Measurements from ENCODE around the gene PCYOX1L. TPM values are rescaled to one million over a fixed set of nuclear protein-coding genes. Genes with fewer than 3 reads are reported as not detected.

PCYOX1L gene
- total RNA-seq, 1 donor from 2014 or later, result 11.9 TPM

- Histone ChIP-seq H3K36me3 (ENCODE audit: control insufficient read depth, insufficient read depth, low read length) (no peaks in the 10 kb centered on the region), H3K4me3 (ENCODE audit: low read depth, low read length) (no peak overlapping the region), H3K27me3 (ENCODE audit: control insufficient read depth, insufficient read depth, low read length) (peaks cover 4% of the 10 kb centered on the region)
- TF ChIP-seq CTCF (IDR thresholded peaks at IDR 0.05; ENCODE audit: insufficient read depth, low read length, poor library complexity, severe bottlenecking), result no peak
- no peak for DNase-seq (ENCODE audit: low read depth)
These were observed 20.5 kb downstream of the PCYOX1L start for GRCh38 chr5:149378241-149378820.

- H3K36me3 ChIP-seq (ENCODE audit: control insufficient read depth, insufficient read depth, low read length), result no peaks in the 10 kb centered on the region
- DNase-seq (ENCODE audit: low read depth), result no peak
- TF ChIP-seq CTCF (IDR thresholded peaks at IDR 0.05; ENCODE audit: insufficient read depth, low read length, poor library complexity, severe bottlenecking), result no peak
- no peak within 1 kb of the TSS for H3K4me3 ChIP-seq (ENCODE audit: low read depth, low read length)
- H3K27me3 ChIP-seq (ENCODE audit: control insufficient read depth, insufficient read depth, low read length), result peaks cover 4% of the 10 kb centered on the region
These were observed 21.4 kb downstream of the PCYOX1L start, which contains the start of gene IL17B for GRCh38 chr5:149379177-149379761. Gene IL17B (minus strand): TSS chr5:149379292. CDS start chr5:149379225, 67 bp downstream.

GRCh38 chr5:149379818-149380374, 22.1 kb downstream of the PCYOX1L start:
- Histone ChIP-seq H3K27me3 (ENCODE audit: control insufficient read depth, insufficient read depth, low read length) (peaks cover 4% of the 10 kb centered on the region), H3K4me3 (ENCODE audit: low read depth, low read length) (no peak overlapping the region), H3K36me3 (ENCODE audit: control insufficient read depth, insufficient read depth, low read length) (no peaks in the 10 kb centered on the region)
- DNase-seq (ENCODE audit: low read depth), result no peak
- no peak for TF ChIP-seq CTCF (IDR thresholded peaks at IDR 0.05; ENCODE audit: insufficient read depth, low read length, poor library complexity, severe bottlenecking)

- DNase-seq (ENCODE audit: low read depth), result no peak
- Histone ChIP-seq H3K4me3 (ENCODE audit: low read depth, low read length) (no peak overlapping the region), H3K27me3 (ENCODE audit: control insufficient read depth, insufficient read depth, low read length) (peaks cover 4% of the 10 kb centered on the region), H3K36me3 (ENCODE audit: control insufficient read depth, insufficient read depth, low read length) (no peaks in the 10 kb centered on the region)
- TF ChIP-seq CTCF (IDR thresholded peaks at IDR 0.05; ENCODE audit: insufficient read depth, low read length, poor library complexity, severe bottlenecking), result no peak
These were observed 22.7 kb downstream of the PCYOX1L start for GRCh38 chr5:149380466-149381121.

- H3K27me3 ChIP-seq (ENCODE audit: control insufficient read depth, insufficient read depth, low read length), result peaks cover 4% of the 10 kb centered on the region
- H3K36me3 ChIP-seq (ENCODE audit: control insufficient read depth, insufficient read depth, low read length), result no peaks in the 10 kb centered on the region
- no peak for DNase-seq (ENCODE audit: low read depth)
- no peak for TF ChIP-seq CTCF (IDR thresholded peaks at IDR 0.05; ENCODE audit: insufficient read depth, low read length, poor library complexity, severe bottlenecking)
- no peak overlapping the region for H3K4me3 ChIP-seq (ENCODE audit: low read depth, low read length)
These were observed 23.6 kb downstream of the PCYOX1L start for GRCh38 chr5:149381261-149381985.
